Brain microvascular endothelial cell (primary cell): ENCODE measurements around the gene CHST9.

ENCODE experiments used
- DNase-seq: peaks from one replicate; pipeline ENCODE4 v3.0.0-alpha.2; 2020
- H3K27ac ChIP-seq: fragments of 250-450 bp; sonication (Bioruptor Pico); 2 replicates; pipeline ENCODE4 v1.5.1; 2020; ENCODE audit warnings: mild to moderate bottlenecking, moderate library complexity
- H3K27me3 ChIP-seq: fragments of 250-450 bp; sonication (Bioruptor Pico); replicated peaks from 2 replicates; pipeline ENCODE4 v1.5.1; 2020; ENCODE audit warnings: mild to moderate bottlenecking
- H3K36me3 ChIP-seq: fragments of 250-450 bp; sonication (Bioruptor Pico); replicated peaks from 2 replicates; pipeline ENCODE4 v1.5.1; 2020; ENCODE audit warnings: mild to moderate bottlenecking
- H3K4me3 ChIP-seq: 2 replicates; pipeline ENCODE4 v1.5.1; 2011; ENCODE audit warnings: low read depth, mild to moderate bottlenecking, control low read depth, low read length, moderate library complexity
- CTCF ChIP-seq: IDR thresholded peaks from 2 replicates; pipeline ENCODE4 v1.5.1; 2011; ENCODE audit warnings: low read depth, mild to moderate bottlenecking, moderate library complexity, low read length, control low read depth, inconsistent platforms; ENCODE audit errors: missing control alignments
- in situ Hi-C: cut with HindIII; loops from 2 replicates; pipeline ENCODE4 v1.10.0; 2017; ENCODE audit warnings: low sequenced_read_pairs, low pct_ligation_motif_present

The CHST9 gene

GRCh38 chr18:27033722-27034121 lies 151.4 kb downstream of the CHST9 start:
- Histone ChIP-seq H3K4me3 (no peak overlapping the region), H3K27ac (no peak overlapping the region), H3K36me3 (no peaks in the 10 kb centered on the region), H3K27me3 (no peaks in the 10 kb centered on the region)
- in situ Hi-C loops, result no loop called here
- no peak for DNase-seq
- no peak for TF ChIP-seq CTCF

DNA sequence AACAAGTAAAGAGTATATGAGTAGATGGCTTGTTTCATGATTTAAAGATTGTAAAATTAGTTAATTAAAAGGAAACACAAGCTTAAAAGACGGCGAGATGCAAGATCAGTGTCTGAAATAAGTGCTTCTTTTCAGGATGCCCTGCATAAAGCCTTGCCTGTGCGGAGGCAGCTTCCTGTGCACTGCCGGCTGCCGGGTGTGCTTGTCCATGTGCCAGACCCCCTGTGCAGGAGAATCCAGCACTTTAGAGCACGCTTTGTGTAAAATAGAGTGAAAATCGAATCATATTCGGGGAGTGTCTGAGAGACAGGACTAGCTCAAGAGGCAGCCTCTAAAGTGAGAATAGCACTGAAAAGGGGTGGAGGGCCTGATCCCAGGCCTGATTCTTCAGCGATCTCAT lies 154.7 kb downstream of the CHST9 start:
- Histone ChIP-seq H3K4me3 (no peak overlapping the region), H3K27me3 (no peaks in the 10 kb centered on the region), H3K27ac (no peak overlapping the region), H3K36me3 (no peaks in the 10 kb centered on the region)
- in situ Hi-C loops, result no loop called here
- TF ChIP-seq CTCF, result no peak
- no peak for DNase-seq

GRCh38 chr18:27022477-27022876 lies 162.6 kb downstream of the CHST9 start:
- no peak for TF ChIP-seq CTCF
- H3K4me3 ChIP-seq, result no peak overlapping the region
- in situ Hi-C loops, result no loop called here
- no peaks in the 10 kb centered on the region for H3K36me3 ChIP-seq
- no peak for DNase-seq
- no peaks in the 10 kb centered on the region for H3K27me3 ChIP-seq
- no peak overlapping the region for H3K27ac ChIP-seq

DNA sequence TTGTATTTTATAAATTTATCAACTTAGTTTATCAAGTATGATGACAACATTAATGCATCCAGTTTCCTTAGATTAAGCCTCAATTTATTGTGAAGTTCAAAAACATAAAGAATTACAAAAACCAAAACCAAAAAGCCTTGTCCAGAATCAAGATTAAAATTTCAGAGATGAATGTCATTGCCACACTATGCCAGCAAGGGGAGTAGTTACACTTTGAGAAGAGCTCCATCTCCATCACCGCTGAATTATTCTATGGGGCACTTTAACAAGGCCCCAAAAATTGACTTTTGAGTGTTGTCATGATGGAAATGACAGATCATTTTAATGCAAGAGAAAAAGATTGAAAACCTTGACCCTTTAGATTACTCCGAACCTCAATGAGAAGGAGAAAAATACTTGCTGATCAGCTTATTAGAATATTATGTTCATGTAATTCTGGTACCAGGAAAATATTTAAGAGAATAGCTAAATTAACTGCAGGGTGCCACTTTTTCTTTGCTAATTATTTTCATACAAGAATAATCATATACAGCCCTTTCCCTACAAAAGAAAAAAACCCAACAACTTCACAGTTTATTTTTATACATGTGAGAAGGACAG lies 167.1 kb downstream of the CHST9 start:
- no peak overlapping the region for H3K27ac ChIP-seq
- no peak overlapping the region for H3K4me3 ChIP-seq
- DNase-seq, result no peak
- H3K27me3 ChIP-seq, result no peaks in the 10 kb centered on the region
- in situ Hi-C loops, result no loop called here
- H3K36me3 ChIP-seq, result no peaks in the 10 kb centered on the region
- TF ChIP-seq CTCF, result peak; percentile 65

DNA sequence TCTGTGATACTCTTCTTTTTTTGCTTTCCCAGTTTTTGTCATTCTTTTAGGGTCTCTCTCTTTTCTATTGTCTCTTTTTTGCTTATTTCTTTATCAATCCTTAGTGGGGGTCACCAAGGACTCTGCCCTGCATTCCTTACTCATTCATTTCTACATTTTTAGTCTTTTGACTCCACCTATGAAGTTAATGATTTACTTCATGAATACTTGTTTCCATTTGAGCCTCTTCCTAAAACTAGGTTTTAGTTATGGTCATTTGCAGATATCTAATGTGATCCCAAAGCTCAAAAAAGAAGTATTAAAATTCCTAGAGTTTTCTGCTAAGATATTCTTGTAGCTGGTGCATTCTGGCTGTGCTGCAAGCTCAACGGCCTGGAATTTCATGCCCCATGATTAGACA lies 170.3 kb downstream of the CHST9 start:
- no peak for TF ChIP-seq CTCF
- Histone ChIP-seq H3K4me3 (no peak overlapping the region), H3K36me3 (no peaks in the 10 kb centered on the region), H3K27me3 (no peaks in the 10 kb centered on the region), H3K27ac (no peak overlapping the region)
- in situ Hi-C loops, result no loop called here
- no peak for DNase-seq

GRCh38 chr18:27010784-27011183 lies 174.3 kb downstream of the CHST9 start:
- TF ChIP-seq CTCF, result no peak

More at GRCh38 chr18:27010784-27011183, 174.3 kb downstream of the CHST9 start:
- Histone ChIP-seq H3K27ac (no peak overlapping the region), H3K4me3 (no peak overlapping the region), H3K36me3 (no peaks in the 10 kb centered on the region), H3K27me3 (no peaks in the 10 kb centered on the region)
- DNase-seq, result no peak
- in situ Hi-C loops, result no loop called here
